HG02588 (cell line): ENCODE data around the gene PRDM16.

ENCODE experiments used
- ATAC-seq: cut with Tn5 transposase; IDR thresholded peaks from one replicate; pipeline ENCODE4 v1.9.1; 2021; ENCODE audit warnings: mild to moderate bottlenecking, moderate library complexity; ENCODE audit not compliant: unreplicated experiment

PRDM16 gene

DNA sequence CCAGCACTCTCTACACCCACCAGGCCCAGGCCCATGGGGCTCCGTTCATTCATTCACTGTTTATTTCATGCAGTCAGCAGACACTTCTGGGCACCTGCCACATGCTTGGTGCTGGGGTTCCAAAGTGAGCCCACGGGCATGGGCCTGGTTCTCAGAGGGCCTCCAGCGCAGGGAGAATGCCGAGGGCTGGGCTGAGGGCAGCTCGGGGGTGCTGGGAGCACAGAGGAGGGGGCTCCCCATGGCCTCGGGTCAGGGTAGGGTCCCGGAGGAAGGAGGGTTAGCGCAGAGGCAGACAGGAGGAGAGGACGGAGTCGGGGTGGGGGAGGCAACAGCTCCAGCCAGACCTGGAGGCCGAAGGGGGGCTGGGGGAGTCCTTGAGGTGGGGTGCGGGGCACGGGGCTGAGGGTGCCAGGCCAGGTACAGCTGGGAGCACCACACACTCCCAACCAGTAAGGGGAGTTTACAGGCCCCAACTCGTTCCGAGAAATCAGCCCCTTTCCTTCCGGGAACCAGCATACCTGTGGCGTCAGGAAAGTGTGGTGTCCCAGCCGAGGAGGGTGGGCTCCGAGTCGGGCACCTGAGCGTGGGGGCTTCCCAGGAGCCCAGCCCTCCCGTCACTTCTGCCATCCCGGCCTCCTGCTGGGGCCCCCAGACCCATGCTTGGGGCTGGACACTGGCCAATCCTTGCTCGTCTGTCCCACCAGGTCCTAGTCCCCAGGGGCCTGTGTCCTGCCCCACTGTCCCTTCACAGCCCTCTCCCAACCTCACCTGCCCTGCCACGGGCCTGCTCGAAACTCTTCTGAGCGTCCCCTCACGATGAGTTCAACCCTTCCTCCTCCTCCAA, 396.3 kb downstream of the PRDM16 start:
- no peak for ATAC-seq

DNA sequence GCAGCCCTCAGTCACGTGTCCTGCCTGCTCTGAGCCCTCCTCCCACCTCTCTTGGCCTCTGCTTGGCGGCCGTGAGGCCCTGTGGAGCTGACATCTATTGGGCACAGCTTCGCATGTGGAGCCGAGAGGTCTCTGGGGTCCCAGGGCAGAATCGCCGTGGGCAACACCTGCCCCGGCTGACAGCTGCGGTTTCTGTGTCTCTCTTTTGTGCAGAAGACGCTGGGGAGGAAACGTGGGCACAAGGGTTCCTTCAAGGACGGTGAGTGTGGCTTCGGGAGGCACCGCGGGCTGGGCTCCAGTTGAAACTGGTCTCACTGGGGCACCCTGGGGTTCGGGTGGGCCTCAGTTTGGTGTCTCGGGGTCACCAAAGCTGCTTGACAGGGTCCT, 396.9 kb downstream of the PRDM16 start:
- ATAC-seq, result no peak

DNA sequence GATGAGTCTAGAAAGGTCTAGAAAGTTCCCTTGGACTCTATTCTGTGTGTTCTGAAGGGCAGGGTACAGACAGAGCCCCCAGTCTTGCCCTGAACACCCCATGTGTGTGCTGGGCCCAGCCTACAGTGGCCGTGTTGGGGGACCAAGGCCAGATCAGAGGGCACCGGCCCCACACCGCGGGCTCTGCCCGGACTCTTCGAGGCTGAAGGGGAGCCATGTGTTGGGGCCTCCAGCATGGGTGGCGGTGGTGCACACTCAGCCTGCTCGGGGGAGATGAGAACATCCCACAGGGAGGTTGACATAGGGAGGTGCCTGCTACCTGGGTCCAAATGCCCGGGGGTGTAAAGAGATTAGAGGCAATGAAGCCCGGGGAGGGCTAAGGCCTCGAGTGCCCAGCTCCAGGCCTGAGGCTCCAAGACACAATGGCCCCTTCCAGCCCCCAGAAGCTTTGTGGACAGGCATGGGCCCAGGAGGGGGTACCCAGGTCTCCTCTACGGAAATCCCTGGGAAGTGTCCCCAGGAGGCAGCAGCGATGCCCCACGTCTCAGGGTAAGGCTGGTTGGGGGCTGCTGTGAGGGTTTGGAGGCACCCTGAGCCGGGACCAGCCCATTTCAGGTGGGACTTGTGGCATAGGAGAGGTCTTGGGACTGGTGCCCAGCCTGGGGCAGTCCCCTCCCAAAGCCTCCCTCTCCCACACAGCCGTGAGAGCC, 397.5 kb downstream of the PRDM16 start:
- ATAC-seq, result no peak

DNA sequence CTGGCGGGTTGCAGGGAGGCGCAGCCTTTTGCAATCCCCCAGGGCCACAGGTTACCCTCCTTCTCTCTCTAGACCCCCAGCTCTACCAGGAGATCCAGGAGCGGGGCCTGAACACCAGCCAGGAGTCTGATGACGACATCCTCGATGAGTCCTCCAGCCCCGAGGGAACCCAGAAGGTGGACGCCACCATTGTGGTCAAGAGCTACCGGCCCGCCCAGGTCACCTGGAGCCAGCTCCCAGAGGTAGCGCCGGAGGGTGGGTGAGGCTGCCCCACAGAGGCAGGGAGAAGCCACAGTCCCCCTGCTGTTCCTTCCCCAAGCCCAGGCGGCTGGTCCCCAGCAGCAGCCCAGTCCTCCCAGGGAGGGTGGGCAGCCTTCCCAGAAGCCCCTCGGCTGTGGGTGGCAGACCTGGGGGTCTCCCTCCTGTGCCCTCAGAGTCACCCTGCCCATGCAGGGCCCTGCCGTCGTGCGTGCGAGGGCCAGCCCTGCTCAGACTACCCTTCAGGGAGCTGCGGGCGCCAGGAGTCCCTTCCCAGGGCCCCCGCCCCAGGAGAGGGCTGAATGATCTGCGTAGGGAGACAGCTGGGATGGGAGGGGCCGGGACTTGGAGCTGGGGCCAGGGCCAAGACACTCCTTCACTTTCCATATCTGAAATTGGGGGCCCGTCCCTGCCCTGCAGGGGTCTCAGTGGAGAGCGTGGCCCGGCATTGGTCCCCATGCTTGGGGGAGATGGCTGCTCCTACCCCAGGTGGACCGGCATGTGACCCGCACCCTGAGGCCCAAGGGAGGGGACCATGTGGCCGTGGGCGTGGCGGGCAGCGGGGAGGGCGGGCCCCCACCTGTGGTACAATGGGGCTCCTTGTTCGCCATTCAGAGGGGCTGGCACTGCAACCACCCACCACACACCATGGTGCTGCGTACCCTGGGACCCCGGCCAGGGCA, 398.4 kb downstream of the PRDM16 start:
- ATAC-seq, result no peak

DNA sequence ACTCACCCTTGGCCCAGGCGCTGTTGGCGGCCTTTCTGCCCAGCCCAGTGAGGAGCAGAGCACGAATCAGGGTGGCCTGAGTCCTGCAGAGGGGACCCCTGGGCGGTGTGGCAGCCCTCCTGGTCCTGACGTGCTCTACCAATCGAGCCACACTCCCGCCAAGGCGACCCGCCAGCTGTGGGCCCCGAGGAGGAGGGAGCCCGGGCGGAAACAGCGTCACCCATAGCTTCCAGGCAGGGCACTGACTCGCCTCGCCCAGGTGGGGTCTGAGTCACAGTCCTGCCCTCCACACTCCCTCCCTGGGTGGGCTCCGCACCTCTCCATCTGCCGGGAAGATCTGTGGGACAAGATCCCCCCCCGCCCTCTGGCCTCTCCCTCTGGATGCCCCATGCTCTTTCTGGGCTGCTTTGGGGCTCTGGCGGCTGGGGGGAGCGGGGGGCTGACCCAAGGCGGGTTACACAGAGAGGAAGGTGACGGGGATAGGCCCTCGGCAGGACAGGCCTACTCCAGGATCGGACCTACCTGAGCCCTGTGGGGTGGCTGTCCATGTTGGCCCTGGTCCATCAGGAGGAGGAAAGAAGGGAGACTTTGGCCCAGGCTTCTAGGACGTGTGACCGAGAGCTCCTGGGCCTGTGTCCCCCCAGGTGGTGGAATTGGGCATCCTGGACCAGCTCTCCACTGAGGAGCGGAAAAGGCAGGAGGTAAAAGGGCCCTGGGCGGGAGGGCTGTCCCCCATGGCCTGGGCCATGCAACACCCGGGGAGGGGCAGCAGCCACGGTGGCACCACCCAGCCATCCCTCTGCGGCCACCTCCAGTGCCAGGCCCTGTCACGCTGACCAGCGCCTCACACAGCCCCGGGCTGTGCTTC, 399.5 kb downstream of the PRDM16 start:
- no peak for ATAC-seq

DNA sequence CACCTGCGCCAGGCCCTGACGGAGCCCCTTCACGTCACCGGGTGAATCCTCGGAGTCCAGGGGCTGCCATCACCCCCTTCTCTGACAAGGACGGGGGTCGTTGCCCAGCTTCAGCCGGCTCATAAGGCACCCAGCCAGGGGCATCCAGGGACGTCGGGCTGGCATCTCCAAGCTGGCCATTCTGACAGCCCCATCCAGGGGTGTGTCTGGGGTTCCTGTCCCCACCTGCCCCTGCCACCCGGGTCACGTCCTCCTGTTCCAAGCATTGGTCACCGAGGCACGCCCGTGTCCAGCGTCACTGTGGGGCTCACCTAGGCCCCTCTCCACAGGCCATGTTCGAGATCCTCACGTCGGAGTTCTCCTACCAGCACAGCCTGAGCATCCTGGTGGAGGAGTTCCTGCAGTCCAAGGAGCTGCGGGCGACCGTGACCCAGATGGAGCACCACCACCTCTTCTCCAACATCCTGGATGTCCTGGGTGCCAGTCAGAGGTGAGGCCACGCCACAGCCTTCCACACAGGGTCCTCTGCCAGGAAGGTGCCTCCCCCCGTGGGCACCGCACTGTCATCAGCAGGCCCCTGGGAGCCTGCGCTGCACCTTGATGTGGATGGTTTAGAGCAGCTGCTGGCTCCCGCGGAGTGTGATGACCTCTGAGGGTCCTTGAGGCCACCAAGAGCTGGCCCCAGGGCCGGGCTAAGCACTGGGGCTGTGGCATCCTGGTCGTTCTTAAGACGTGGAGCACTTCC, 400.3 kb downstream of the PRDM16 start:
- no peak for ATAC-seq

DNA sequence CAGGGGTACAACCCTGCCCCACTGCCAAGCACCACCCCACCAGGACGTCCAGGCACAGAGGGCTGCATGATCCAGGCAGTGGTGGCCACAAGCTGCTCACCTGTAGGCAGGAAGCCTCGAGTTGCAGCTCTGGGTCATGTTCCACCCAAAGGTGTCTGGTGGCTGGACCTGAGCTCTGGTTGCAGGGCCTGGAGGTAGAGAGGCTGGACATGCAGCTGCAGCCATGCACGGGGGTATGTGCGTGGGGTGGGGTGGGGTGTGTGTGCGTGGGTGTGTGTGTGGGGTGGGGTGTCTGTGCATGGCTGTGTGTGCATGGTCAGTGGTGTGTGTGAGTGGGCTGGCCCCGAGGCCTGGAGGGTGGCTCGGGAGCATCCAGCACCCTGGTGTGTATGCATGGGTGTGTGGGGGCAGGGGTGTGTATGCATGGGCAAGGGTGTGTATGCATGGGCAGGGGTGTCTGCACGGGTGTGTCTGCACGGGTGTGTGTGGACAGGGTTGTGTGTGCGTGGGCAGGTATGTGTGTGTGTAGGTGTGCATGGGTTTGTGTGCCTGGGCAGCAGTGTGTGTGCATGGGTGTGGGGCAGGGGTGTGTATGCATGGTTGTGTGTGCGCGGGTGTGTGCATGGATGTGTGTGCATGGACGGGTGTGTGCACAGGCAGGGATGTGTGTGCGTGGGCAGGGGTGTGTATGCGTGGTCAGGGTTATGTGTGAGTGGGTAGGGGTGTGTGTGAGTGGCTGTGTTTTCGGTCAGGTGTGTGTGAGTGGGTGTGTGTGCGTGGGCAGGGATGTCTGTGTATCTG, 401.0 kb downstream of the PRDM16 start:
- ATAC-seq, result no peak

DNA sequence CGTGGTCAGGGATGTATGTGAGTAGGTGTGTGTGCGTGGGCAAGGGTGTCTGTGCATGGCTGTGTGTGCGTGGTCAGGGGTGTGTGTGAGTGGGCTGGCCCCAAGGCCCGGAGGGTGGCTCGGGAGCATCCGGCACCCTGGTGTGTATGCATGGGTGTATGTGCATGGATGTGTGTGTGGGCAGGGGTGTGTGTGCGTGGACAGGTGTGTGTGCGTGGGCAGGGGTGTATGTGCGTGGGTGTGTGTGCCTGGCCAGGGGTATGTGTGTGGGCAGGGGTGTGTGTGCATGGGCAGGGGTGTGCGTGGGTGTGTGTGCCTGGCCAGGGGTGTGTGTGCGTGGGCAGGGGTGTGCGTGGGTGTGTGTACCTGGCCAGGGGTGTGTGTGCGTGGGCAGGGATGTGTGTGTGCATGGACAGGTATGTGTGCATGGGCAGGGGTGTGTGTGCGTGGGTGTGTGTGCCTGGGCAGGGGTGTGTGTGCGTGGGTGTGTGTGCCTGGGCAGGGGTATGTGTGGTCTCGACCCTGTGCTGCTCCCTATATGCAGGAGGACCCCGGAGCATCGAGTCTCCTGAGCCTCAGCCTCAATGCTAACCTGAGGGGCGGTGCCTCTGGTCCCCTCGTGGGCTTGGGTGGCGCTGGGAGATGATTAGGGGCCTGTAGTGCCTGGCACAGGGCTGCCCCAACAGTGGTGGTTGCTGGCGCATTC, 401.8 kb downstream of the PRDM16 start:
- ATAC-seq, result no peak

DNA sequence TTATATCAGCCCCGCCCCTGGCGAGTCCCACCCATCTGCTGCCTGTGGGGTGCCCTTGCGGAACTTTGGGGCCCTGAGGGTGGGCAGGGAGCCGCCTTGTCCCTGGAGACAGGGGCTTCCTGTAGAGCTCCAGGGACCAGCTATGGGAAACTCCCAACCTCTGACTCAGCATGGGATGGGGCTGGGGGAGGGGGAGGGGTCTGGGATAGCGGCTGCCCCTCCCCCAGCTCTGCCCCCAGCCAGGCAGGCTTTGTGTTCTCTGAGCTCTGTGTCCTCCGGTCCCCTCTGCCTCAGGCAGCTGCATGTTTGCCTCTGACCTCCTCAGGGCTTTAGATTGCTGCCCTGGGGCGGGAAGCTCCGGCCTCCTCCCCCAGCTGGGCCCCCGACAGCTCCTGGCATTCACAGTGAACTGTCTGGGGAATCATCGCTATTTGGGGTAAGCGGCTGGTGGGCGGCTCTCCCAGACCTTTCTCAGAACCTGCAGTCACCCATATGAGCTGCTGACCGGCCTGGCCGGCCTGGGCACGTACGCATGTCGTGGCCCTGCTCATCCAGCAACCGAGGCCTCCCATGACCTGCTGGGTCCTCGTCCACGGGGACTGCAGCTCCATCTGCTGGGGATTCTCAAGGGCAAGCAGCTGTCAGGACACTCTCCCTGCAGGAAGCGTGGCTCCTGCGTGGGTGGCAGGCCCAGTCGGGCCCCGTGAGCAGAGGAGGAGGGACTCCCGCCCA, 402.5 kb downstream of the PRDM16 start:
- ATAC-seq, result no peak

DNA sequence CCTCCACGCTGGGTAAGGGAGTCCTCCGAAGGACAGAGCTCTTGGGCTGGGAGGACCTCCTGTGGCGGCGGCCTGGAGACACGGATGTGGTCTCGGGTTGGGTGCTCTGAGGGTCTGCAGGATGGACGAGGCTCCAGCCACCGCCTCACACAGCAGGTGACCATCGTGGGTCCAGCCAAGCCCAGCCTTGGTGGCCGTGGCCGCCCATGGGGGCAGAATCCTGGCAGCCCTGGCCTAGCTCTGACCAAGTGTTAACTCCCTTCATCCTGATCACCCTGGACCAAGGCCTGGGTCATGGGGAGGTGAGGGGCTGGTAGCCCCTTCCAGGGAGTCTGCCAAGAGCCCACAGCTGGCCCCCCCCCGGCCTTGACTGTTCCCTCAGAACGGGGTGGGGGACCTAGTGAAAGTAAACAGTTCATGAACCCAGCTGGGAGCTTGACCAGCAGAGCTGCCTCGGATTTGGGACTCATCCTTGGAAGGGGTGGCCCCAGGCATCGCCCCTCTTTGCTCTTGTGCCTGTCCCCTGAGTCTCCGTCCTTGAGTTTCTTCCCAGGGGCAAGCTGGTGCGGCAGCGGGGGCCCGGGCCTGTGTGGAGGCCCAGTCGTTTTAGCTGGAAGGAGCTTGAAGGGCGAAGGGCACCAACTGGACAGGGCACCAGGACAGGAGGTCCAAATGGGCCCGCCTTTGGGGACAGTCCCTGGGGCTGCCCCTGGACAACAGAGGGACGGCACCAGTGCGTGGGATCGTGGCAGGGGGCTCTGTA, 403.3 kb downstream of the PRDM16 start:
- no peak for ATAC-seq

DNA sequence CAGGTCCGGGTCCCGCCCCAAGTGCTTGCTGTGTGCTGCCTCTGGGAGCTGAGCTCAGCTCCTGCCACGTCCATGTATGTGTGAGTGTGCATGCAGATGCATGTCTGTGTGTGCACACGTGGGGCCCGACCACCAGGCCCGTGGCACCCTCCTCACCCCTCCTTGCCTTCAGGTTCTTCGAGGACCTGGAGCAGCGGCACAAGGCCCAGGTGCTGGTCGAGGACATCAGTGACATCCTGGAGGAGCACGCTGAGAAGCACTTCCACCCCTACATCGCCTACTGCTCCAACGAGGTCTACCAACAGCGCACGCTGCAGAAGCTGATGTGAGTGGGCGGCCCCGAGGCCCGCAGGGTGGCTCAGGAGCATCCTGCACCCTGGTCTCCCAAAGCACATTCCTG, 403.9 kb downstream of the PRDM16 start:
- ATAC-seq, result no peak

DNA sequence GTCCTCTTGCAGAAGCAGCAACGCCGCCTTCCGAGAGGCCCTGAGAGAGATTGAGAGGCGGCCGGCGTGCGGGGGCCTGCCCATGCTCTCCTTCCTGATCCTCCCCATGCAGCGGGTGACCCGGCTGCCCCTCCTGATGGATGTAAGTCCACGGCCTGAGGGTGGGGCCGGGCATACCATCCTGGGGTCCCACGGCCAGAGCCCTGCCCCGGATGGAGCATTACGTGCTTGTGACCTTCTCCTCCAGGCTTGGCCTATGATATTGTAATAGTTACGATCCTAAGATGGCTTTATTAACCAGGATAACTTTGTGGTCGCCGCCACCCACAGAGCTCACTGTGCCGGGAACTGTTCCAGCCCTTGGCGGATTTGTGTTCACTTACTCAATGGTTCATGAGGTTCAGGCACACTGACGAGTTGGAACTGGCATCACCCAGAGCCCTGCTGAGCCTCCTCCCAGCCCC, 404.4 kb downstream of the PRDM16 start:
- no peak for ATAC-seq

DNA sequence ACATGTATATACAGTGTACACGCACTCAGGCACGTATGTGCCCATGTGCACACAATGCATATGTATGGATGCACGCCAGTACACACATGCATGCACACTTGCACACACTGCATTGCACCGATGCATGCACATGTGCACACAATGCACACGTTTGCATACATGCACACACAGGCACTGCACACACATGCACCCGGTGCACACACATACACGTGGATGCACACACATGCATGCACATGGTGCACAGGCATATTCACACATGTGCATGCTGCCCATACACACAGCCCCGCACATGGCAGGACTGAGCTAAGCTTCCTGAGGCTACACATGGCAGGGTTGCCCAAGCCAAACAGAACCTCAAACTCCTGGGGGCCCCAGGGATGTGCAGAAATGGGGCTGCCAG, 405.0 kb downstream of the PRDM16 start:
- no peak for ATAC-seq

DNA sequence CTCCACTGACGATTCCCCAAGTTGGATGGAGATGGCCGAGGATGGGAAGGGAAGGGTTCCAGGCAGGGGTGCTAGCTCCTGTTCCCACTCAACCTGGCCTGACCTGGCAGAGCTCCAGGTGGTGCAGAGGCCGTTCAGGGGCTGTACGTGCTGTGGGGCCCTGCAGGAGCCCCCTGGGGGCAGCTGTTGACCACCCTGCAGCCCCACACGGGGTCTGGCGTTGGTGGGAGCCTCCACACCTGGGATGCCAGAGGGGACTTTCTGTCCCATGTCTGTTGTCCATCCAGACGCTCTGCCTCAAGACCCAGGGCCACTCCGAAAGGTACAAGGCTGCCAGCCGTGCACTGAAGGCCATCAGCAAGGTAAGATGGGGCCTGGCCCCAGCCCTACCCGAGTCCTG, 405.4 kb downstream of the PRDM16 start:
- no peak for ATAC-seq

DNA sequence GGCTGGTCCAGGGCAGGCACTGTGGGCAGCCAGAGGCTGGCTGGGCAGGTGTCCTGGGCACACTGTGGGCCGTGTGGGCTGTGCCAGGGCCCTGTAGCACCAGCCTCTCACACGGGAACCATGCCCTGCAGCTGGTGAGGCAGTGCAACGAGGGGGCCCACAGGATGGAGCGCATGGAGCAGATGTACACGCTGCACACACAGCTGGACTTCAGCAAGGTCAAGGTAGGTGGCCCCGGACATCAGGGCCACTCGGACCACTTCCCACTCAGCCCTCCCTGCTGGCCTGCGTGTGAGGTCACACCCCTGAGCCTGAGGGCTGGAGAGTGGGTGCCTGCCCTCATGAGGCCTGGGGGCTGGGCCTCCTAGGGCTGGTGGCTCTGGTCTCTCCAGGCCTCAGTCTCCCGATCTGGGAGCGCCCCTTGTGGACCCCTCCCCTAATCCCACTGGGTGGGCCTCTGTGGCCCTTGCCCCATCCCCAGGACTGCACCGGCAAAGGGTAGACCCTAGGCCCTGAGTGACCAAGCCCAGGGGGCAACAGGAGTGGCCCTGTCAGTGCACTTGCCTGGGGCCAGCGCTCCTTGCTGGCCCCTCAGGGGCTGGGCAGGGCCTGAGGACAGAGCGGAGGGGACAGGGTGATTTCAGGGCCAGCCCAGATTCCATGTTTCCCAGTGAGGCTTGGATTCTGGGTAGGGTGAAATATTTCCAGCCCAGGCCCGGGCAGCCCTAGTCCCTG, 407.0 kb downstream of the PRDM16 start:
- ATAC-seq, result no peak

DNA sequence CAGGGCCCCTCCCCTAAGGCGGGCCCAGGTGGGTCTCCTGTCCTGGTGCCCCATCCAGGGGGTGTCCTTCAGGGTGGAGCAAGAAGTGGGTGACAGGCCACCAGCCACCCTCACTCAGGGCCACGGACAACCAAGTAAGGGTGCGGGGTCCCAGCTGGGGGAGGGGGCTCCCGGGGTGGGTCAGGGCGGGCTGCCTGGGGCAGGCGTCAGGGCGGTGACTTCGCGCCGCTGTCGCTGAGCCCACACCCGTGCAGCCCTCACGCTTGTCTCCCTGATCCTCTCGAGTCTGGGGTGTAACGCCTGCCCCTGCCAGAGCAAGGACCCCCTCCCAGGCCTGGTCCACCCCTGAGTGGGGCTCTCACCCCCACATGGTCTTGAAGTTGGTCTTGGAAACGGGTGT, 407.7 kb downstream of the PRDM16 start:
- no peak for ATAC-seq
